Measurements from ENCODE around the gene ANGPTL4.
"Not testable (repeated sequence)": the region's sequence is repeated elsewhere in the genome, so short reads cannot be mapped to it uniquely, and the experiment has no call there.

The ANGPTL4 gene

GRCh38 chr19:8349629-8350372, 14.2 kb upstream of the ANGPTL4 start:
- H3K4me1 ChIP-seq (ENCODE audit: insufficient read depth, low read length): peaks cover 10% of the 10 kb centered on the region; the same call in 1 of the 2 replicates
- not testable (repeated sequence) for H3K9ac ChIP-seq (ENCODE audit: low read depth, low read length); H3K4me3 ChIP-seq (ENCODE audit: low read length); H3K9me3 ChIP-seq (ENCODE audit: insufficient read depth, low read depth, low read length); H3K27ac ChIP-seq (ENCODE audit: low read depth, low read length); H3K27me3 ChIP-seq (ENCODE audit: insufficient read depth, low read length); H3K36me3 ChIP-seq (ENCODE audit: insufficient read depth, low read length)
- 92% methylated on average over 6 of the region's 8 CpGs for WGBS

- H3K9ac ChIP-seq (ENCODE audit: low read depth, low read length): peak overlapping the region; percentile 36; the same call in 1 of the 2 replicates
- H3K4me3 ChIP-seq (ENCODE audit: low read length): peak overlapping the region; percentile 40
These were observed 11.7 kb upstream of the ANGPTL4 start for GRCh38 chr19:8352134-8352827.

DNA sequence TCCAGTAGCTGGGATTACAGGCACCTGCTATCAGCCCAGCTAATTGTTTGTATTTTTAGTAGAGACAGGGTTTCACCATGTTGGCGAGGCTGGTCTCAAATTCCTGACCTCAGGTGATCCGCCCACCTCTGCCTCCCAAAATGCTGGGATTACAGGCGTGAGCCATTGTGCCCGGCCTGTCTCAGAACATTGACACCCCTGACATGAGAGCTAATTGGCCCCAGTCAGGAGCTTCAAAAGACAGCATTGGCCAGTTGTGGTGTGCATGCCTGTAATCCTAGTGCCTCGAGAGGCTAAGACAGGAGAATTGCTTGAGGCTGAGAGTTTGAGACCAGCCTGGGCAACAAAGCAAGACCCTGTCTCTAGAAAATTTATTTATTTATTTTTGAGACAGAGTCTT, 11.1 kb upstream of the ANGPTL4 start:
- H3K4me3 ChIP-seq (ENCODE audit: low read length): peak overlapping the region; percentile 40
- H3K4me1 ChIP-seq (ENCODE audit: insufficient read depth, low read length): peaks cover 10% of the 10 kb centered on the region; the same call in 1 of the 2 replicates
- H3K36me3 ChIP-seq (ENCODE audit: insufficient read depth, low read length); H3K9me3 ChIP-seq (ENCODE audit: insufficient read depth, low read depth, low read length); H3K27ac ChIP-seq (ENCODE audit: low read depth, low read length); H3K9ac ChIP-seq (ENCODE audit: low read depth, low read length); H3K27me3 ChIP-seq (ENCODE audit: insufficient read depth, low read length): not testable (repeated sequence)
- WGBS: 52% methylated on average over 5 of the region's 5 CpGs

More at GRCh38 chr19:8352134-8352827, 11.7 kb upstream of the ANGPTL4 start:
- 26% methylated on average over 9 of the region's 10 CpGs for WGBS
- H3K27me3 ChIP-seq (ENCODE audit: insufficient read depth, low read length): no peaks in the 10 kb centered on the region
- no peaks in the 10 kb centered on the region for H3K36me3 ChIP-seq (ENCODE audit: insufficient read depth, low read length)
- H3K9me3 ChIP-seq (ENCODE audit: insufficient read depth, low read depth, low read length): no peaks in the 10 kb centered on the region
- no peak overlapping the region; the same call in 1 of the 2 replicates for H3K27ac ChIP-seq (ENCODE audit: low read depth, low read length)
- peaks cover 10% of the 10 kb centered on the region; the same call in 1 of the 2 replicates for H3K4me1 ChIP-seq (ENCODE audit: insufficient read depth, low read length)

DNA sequence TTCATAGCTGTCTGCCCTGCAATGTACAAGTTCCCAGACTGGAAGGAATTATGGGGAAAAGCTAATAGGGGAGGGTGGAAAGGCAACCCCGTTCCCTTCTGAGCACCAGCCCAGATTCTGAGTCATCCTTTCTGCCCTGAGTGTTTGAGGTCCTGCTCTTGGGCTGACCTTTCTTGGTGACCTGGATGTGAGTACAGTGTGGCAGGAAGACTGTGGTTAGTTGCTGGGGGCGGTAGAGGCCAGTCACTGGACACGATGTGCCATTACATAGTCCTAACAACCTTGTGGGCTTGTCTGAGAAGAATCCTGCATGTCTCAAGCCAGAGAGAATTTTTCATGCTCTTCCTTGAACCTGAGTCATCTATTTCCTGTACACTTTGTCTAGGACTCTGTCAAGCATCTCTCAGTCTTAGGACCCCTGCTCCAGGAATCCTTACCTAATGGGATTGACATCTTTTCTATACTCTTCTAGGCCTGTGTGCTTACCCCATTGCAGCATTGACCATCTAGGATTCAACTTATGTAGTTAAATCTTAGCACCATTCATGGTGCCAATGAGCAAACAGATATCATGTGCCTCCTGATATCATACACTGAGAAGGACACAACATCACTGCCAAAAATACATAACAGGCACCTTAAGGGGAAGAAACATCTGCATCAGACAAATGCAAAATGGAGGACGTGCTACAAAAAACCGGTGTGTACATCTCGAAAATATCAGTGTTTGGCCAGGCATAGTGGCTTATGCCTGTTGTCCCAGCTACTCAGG, 8.1 kb upstream of the ANGPTL4 start:
- H3K27ac ChIP-seq (ENCODE audit: low read depth, low read length): no peak overlapping the region
- no peak overlapping the region for H3K4me3 ChIP-seq (ENCODE audit: low read length)
- no peaks in the 10 kb centered on the region for H3K9me3 ChIP-seq (ENCODE audit: insufficient read depth, low read depth, low read length)
- no peaks in the 10 kb centered on the region for H3K36me3 ChIP-seq (ENCODE audit: insufficient read depth, low read length)
- H3K9ac ChIP-seq (ENCODE audit: low read depth, low read length): no peak overlapping the region
- peaks cover 10% of the 10 kb centered on the region; the same call in 1 of the 2 replicates for H3K4me1 ChIP-seq (ENCODE audit: insufficient read depth, low read length)
- WGBS: 86% methylated on average over 6 of the region's 6 CpGs
- H3K27me3 ChIP-seq (ENCODE audit: insufficient read depth, low read length): no peaks in the 10 kb centered on the region

DNA sequence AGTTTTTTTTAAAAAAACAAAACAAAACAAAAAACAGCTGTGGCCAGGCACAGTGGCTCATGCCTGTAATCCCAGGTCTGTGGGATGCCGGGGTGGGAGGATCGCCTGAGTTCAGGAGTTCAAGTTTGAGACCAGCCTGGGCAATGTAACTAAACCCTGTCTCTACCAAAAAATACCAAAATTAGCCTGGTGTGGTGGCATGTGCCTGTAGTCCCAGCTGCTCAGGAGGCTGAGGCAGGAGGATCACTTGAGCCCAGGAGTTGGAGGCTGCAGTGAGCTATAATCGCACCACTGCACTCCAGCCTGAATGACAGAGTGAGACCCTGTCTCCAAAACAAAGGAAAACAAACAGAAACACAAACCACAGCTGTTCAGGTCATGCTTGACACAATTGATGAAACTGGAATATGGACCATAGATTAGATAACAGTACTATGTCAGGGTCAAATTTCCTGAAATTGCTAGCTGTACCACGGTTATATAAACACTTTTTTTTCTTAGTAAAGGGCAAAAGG, 6.9 kb upstream of the ANGPTL4 start:
- H3K36me3 ChIP-seq (ENCODE audit: insufficient read depth, low read length): no peaks in the 10 kb centered on the region

DNA sequence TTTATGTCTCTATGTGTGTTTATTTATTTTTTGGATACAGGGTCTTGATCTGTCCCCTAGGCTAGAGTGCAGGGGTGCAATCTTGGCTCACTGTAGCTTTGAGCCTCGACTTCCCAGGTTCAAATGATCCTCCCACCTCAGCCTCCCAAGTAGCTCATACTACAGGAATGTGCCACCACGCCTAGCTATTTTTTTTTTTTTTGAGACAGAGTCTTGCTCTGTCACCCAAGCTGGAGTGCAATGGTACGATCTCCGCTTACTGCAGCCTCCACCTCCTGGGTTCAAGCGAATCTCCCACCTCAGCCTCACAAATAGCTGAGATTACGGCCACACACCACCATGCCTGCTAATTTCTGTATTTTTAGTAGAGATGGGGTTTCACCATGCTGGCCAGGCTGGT, 5.0 kb upstream of the ANGPTL4 start:
- Histone ChIP-seq H3K27me3 (ENCODE audit: insufficient read depth, low read length) (peaks cover 15% of the 10 kb centered on the region), H3K9me3 (ENCODE audit: insufficient read depth, low read depth, low read length) (no peaks in the 10 kb centered on the region), H3K27ac (ENCODE audit: low read depth, low read length) (no peak overlapping the region), H3K4me1 (ENCODE audit: insufficient read depth, low read length) (peaks cover 9% of the 10 kb centered on the region), H3K9ac (ENCODE audit: low read depth, low read length) (no peak overlapping the region), H3K36me3 (ENCODE audit: insufficient read depth, low read length) (no peaks in the 10 kb centered on the region), H3K4me3 (ENCODE audit: low read length) (no peak overlapping the region)
- 95% methylated on average over 6 of the region's 6 CpGs for WGBS

More for the DNA sequence above, 6.9 kb upstream of the ANGPTL4 start:
- H3K9me3 ChIP-seq (ENCODE audit: insufficient read depth, low read depth, low read length): no peaks in the 10 kb centered on the region
- H3K27me3 ChIP-seq (ENCODE audit: insufficient read depth, low read length): peaks cover 5% of the 10 kb centered on the region; the same call in 1 of the 2 replicates
- 94% methylated on average over 4 of the region's 4 CpGs for WGBS
- no peak overlapping the region for H3K27ac ChIP-seq (ENCODE audit: low read depth, low read length)
- no peak overlapping the region for H3K9ac ChIP-seq (ENCODE audit: low read depth, low read length)
- no peak overlapping the region for H3K4me3 ChIP-seq (ENCODE audit: low read length)
- peaks cover 13% of the 10 kb centered on the region; the same call in 1 of the 2 replicates for H3K4me1 ChIP-seq (ENCODE audit: insufficient read depth, low read length)

GRCh38 chr19:8360196-8360595, 3.8 kb upstream of the ANGPTL4 start:
- Histone ChIP-seq H3K9ac (ENCODE audit: low read depth, low read length) (no peak overlapping the region), H3K36me3 (ENCODE audit: insufficient read depth, low read length) (no peaks in the 10 kb centered on the region), H3K27me3 (ENCODE audit: insufficient read depth, low read length) (peaks cover 27% of the 10 kb centered on the region), H3K27ac (ENCODE audit: low read depth, low read length) (no peak overlapping the region), H3K4me1 (ENCODE audit: insufficient read depth, low read length) (peaks cover 9% of the 10 kb centered on the region), H3K4me3 (ENCODE audit: low read length) (no peak overlapping the region), H3K9me3 (ENCODE audit: insufficient read depth, low read depth, low read length) (no peaks in the 10 kb centered on the region)
- WGBS: 91% methylated on average over 8 of the region's 8 CpGs

DNA sequence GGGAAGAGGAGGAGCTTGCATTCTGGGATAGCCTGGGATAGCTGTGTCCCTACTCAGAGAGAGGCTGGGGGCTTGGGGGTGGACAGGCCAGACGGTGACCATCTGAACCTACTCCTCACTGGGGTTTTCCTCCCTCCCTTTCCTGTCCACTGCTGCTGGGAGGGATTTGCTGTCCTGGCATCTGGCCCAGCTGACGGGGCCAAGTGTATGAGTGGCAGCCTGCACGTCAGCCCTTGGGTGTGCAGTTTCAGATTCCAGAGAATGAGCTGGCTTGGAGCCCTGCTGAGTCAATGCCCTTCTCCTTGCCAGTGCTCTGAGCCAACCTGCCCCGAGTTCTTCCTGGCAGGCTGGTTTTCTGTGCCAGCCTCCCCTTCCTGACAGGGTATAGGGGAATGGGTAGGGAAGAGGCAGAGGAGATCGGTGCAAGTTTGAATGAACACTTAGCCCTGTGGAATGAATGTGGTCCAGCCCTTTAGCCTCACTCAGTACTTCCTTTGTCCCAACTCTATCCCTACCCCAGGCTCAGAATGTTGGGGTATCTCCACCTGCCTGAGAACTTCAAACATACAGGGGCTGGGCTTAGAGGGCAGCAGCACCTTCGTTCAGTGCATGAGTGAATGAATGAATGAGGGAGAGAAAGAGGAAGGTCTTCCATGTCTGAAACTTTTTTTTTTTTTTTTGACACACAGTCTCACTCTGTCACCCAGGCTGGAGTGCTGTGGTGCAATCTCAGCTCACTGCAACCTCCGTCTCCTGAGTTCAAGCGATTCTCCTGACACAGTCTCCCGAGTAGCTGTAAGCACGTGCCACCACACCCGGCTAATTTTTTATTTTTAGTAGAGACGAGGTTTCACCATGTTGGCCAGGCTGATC, 1.8 kb upstream of the ANGPTL4 start:
- Histone ChIP-seq H3K27ac (ENCODE audit: low read depth, low read length) (no peak overlapping the region), H3K4me1 (ENCODE audit: insufficient read depth, low read length) (peaks cover 17% of the 10 kb centered on the region), H3K27me3 (ENCODE audit: insufficient read depth, low read length) (peaks cover 33% of the 10 kb centered on the region), H3K9me3 (ENCODE audit: insufficient read depth, low read depth, low read length) (no peaks in the 10 kb centered on the region), H3K4me3 (ENCODE audit: low read length) (no peak overlapping the region), H3K9ac (ENCODE audit: low read depth, low read length) (no peak overlapping the region), H3K36me3 (ENCODE audit: insufficient read depth, low read length) (no peaks in the 10 kb centered on the region)
- WGBS: 91% methylated on average over 11 of the region's 12 CpGs

DNA sequence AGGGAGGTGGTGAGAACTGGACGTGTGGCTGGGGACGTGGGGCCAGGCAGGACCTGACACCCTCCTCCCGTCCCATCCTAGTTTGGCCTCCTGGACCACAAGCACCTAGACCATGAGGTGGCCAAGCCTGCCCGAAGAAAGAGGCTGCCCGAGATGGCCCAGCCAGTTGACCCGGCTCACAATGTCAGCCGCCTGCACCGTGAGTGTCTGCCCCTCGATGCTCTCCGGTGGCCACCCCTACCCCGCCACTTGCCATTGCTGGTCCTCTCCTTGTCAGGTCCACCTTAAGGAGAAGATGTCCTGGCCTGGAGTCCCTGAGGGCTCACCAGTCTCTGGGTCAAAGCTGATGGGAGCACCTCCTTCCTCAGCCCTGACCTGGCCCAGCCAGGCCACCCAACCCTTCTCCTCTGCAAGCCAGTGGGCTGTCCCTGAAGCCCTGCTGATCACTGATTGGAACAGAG, 2.2 kb downstream of the ANGPTL4 start:
- no peak overlapping the region for H3K4me3 ChIP-seq (ENCODE audit: low read length)

DNA sequence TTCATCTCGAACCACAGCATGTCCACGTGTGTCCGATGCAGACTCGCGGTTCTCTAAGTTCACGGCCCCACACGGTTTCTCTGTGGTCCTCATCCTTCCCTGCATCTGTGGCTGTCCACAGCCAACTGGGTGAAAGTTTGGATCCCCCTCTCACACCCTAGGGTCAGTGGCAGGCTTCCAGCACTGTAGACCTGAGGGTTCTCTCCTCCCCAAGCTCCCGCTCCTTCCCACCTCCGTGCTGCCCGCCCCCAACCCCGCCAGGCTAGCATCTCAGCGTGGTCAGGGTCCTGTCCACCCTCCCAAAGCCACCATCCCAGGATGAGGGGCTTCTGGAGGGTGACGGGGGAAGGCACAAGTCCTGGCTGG, 3.0 kb downstream of the ANGPTL4 start:
- H3K9ac ChIP-seq (ENCODE audit: low read depth, low read length): peak overlapping the region; percentile 67
- peak overlapping the region; percentile 44 for H3K4me3 ChIP-seq (ENCODE audit: low read length)

More for the DNA sequence above, 2.2 kb downstream of the ANGPTL4 start:
- 0 out of 2 replicates have a peak, but pooled peaks cover 9% of the 10 kb centered on the region for H3K36me3 ChIP-seq (ENCODE audit: insufficient read depth, low read length)
- no peak overlapping the region for H3K27ac ChIP-seq (ENCODE audit: low read depth, low read length)
- H3K27me3 ChIP-seq (ENCODE audit: insufficient read depth, low read length): peaks cover 33% of the 10 kb centered on the region
- no peaks in the 10 kb centered on the region for H3K9me3 ChIP-seq (ENCODE audit: insufficient read depth, low read depth, low read length)
- H3K9ac ChIP-seq (ENCODE audit: low read depth, low read length): no peak overlapping the region
- peaks cover 22% of the 10 kb centered on the region for H3K4me1 ChIP-seq (ENCODE audit: insufficient read depth, low read length)
- WGBS: 94% methylated on average over 11 of the region's 11 CpGs

More for the DNA sequence above, 3.0 kb downstream of the ANGPTL4 start:
- Histone ChIP-seq H3K9me3 (ENCODE audit: insufficient read depth, low read depth, low read length) (no peaks in the 10 kb centered on the region), H3K4me1 (ENCODE audit: insufficient read depth, low read length) (peaks cover 19% of the 10 kb centered on the region), H3K36me3 (ENCODE audit: insufficient read depth, low read length) (0 out of 2 replicates have a peak, but pooled peaks cover 9% of the 10 kb centered on the region), H3K27me3 (ENCODE audit: insufficient read depth, low read length) (peaks cover 29% of the 10 kb centered on the region), H3K27ac (ENCODE audit: low read depth, low read length) (peak overlapping the region; percentile 91)
- WGBS: 53% methylated on average over 13 of the region's 13 CpGs
